A172 (cell line): ENCODE data around the gene FIZ1. TPM values are rescaled to one million over a fixed set of nuclear protein-coding genes. Genes with fewer than 3 reads are reported as not detected.

Experiments used
- DNase-seq: peaks from one replicate; pipeline ENCODE4 v3.0.0-alpha.2; 2015; ENCODE audit warnings: low spot score
- total RNA-seq: library from RNA; depleted of rRNA; stranded (reverse); fragments of >200 nt; shearing (Covaris generic); gene quantifications from 2 replicates; pipeline ENCODE4 v1.2.3, GENCODE V29; 2014

FIZ1 gene
- total RNA-seq, 1 experiment from 2014 or later = 11.5 TPM

GRCh38 chr19:55635856-55636440 is 36.6 kb upstream of the FIZ1 start:
- DNase-seq = no peak

- no peak for DNase-seq
These were observed 36.0 kb upstream of the FIZ1 start for GRCh38 chr19:55635334-55635717.

DNA sequence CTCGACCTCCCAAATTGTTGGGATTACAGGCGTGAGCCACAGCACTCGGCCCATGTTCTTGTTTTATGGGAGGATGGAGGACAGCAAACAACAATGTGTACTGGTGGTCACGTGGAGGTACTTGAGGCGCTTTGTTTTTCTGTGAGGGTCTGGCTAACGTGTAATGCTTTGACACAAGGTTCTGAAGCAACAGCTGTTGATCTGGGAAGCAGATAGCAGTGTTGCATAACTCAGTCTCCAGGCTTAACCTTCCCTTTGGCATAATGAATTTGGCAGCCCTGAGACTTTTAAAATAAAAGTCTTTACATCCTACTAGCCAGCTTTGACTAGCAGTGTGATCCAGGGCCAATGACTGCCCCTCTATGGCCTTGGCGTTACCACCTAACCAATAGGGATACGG is 34.5 kb upstream of the FIZ1 start:
- no peak for DNase-seq

DNA sequence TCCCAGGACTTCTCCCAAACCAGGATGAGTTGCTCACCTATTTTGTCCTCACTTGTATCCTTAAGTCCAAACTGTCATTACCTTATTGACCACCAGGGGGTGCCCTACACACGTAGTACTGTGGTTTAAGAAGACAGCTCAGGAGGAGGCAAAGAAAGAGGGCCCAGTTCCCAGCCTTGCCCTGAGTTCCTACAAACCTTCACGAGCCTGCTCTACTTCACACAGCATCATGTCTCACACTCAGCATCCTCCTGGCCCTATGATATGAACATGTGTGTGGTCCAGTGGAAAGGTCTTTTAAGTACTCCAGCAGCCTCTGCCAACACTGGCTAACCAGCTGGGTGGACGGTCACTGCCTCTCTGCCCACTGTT is 33.1 kb upstream of the FIZ1 start:
- peak; percentile 93 for DNase-seq

- no peak for DNase-seq
These were observed 27.0 kb upstream of the FIZ1 start for GRCh38 chr19:55626350-55626749.

GRCh38 chr19:55625004-55625326 is 25.6 kb upstream of the FIZ1 start:
- DNase-seq = no peak

DNA sequence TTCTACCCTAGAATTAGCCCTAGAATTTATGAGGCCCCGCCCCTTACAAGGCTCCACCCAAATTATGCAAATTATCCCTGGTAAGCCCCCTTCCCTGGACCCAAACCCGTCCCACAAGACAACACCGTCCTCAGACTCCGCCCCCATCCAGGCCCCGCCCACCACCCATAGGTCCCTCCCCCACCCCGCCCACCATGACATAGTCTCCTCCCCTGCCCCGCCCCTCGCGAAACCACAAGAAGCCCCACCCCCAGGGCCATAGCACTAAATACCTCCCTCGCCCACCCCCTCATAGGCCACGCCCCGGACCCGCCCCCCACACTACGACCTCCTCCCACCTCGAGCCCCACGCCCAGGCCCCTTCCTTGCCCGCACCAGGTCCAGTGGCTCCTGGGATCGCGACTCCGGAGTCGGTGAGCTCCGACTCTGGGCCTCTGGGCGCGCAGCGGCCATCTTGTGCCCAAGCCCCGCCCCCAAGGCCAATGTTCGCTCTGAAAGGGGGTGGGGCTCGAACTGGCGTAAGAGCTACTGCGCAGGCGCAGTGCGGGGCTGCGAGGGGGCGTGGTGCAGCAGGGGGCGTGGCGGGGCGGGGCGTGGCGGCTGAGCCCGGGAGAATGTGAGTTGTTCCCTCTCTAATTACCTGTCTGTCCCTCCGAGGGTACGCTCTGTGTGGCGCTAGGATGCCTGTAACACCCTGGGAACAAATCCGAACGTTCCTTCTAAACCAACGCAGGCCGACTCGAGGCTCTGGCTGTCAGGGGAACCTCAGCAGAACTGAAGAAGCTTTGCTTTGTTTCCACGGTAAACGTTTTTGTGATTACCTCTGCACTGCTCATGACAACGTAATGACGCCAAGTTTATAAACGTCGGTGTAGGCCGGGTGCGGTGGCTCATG is 25.0 kb upstream of the FIZ1 start, which contains the start of gene ZNF784:
ZNF784 (minus strand) TSS at position 458 of the 895 bp plus-strand sequence; CDS start at position 453, 5 bp downstream.
- peak; percentile 89 for DNase-seq

GRCh38 chr19:55623561-55623960 is 24.2 kb upstream of the FIZ1 start:
- DNase-seq = no peak

GRCh38 chr19:55623130-55623529 is 23.8 kb upstream of the FIZ1 start:
- DNase-seq = no peak

- DNase-seq = no peak
These were observed 23.1 kb upstream of the FIZ1 start for GRCh38 chr19:55622242-55622969.

DNA sequence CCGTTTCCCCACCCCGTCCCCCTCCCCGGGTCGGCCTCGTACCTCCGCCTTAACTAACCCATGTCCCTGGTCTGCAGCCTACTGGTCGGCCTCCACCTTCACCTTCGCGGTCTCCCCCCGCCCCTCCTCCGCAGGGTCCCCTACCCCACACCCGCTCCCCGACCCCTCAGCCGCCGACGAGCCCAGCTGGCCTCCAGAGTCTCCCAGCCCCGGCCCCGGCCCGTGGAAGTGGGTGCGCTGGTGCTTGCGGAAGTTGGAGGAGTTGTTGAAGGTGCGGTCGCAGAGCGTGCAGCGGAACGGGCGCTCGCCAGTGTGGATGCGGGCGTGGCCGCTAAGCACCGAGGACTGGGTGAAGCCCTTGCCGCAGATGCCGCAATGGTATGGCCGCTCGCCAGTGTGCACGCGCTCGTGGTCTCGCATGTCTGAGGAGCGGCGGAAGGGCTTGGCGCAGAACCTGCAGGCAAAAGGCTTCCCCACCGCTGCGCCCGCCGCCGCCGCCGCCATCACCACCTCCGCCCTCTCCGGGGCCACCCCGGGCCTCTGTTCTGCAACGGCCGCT is 22.4 kb upstream of the FIZ1 start:
- DNase-seq = no peak

DNA sequence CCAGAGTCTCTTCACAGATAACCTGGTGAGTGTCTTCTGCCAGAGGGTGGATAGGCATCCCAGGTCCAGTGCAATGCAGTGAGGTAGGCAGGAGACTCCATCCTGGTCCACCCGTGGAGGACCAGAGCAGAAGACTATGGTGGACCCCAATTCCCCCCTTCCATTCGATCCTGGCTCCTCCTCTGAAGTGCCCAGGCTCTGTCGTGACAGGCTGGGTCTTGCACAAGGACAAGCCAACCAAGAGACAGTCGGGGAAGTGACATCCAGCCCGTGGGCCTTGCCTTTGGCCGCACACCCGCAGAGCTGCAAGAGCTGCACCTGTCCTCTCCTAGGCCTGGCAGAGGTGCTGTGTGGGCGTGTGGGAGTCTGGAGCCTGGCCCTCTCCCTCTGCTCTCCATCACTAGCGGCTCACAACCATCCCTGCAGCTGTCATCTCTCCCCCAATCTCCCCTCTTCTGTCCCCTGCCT is 21.9 kb upstream of the FIZ1 start:
- DNase-seq = no peak

- DNase-seq = no peak
These were observed 21.3 kb upstream of the FIZ1 start for GRCh38 chr19:55620410-55621204.

GRCh38 chr19:55619286-55619685 is 20.0 kb upstream of the FIZ1 start:
- no peak for DNase-seq

DNA sequence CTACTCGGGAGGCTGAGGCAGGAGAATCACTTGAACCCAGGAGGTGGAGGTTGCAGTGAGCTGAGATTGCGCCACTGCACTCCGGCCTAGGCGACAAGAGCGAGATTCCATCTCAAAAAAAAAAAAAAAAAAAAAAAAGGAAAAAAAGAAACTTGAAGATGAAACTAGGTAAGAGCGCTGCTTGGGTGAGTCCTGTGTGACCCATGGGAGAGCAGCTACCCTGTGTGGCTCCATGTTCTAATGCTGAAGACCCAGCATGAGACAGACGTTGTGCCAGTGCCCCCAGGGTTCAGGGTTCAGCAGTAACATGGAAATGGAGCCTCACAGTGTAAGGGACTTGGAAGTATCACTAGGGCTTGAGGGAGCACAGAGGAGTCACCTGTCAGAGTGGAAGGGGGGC is 19.1 kb upstream of the FIZ1 start:
- DNase-seq = no peak

DNA sequence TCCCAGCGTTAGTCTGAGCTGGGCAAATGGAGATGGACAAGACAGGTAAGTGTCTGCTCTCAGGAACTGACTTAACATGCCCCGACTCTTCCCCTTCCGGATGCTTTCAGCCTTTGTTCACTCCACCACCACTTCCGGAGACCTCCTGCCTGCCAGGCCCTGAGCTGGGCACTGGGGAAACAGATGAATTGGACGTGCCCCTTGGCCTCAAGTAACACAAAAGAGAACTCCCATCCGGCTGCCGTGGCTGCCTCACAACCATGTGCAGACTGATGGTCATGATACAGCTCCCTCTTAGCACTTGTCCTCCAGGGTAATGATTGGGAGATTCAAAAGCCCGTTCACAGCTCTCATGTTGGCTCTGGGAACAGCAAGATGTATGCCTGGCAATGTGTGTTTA is 18.1 kb upstream of the FIZ1 start:
- no peak for DNase-seq

DNA sequence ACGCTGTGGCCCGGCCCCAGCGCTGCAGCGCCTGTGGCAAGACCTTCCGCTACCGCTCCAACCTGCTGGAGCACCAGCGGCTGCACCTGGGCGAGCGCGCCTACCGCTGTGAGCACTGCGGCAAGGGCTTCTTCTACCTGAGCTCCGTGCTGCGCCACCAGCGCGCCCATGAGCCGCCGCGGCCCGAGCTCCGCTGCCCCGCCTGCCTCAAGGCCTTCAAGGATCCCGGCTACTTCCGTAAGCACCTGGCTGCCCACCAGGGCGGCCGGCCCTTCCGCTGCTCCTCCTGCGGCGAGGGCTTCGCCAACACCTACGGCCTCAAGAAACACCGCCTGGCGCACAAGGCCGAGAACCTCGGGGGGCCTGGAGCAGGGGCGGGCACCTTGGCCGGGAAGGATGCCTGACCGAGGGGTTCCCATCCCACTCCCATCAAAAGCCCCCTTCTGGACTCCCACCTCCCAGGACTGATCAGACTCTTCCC is 17.1 kb upstream of the FIZ1 start:
- DNase-seq = no peak

GRCh38 chr19:55615543-55616394 is 16.5 kb upstream of the FIZ1 start:
- no peak for DNase-seq

GRCh38 chr19:55614711-55615542 is 15.6 kb upstream of the FIZ1 start:
- no peak for DNase-seq
